HepG2 (cell line): Measurements from ENCODE around the gene CPEB4. TPM values are rescaled to one million over a fixed set of nuclear protein-coding genes. Genes with fewer than 3 reads are reported as not detected.

ENCODE experiments used
- DPF2 ChIP-seq: sonication (generic); formaldehyde crosslinking; IDR thresholded peaks from 2 replicates; pipeline ENCODE4 v1.4.0; 2020; ENCODE audit warnings: mild to moderate bottlenecking, low read depth, missing genetic modification reagents, borderline replicate concordance
- FOSL1 ChIP-seq: sonication (generic); formaldehyde crosslinking; IDR thresholded peaks from 2 replicates; pipeline ENCODE4 v1.9.0; 2021; ENCODE audit warnings: missing genetic modification reagents, borderline replicate concordance
- SETDB1 ChIP-seq: sonication (generic); formaldehyde crosslinking; IDR thresholded peaks from 2 replicates; pipeline ENCODE4 v1.5.1; 2020; ENCODE audit warnings: missing genetic modification reagents, mild to moderate bottlenecking, borderline replicate concordance
- ZNF263 ChIP-seq: sonication (generic); formaldehyde crosslinking; IDR thresholded peaks from 2 replicates; pipeline ENCODE4 v1.4.0; 2020; ENCODE audit warnings: missing genetic modification reagents
- ZNF737 ChIP-seq: sonication (generic); formaldehyde crosslinking; IDR thresholded peaks from 2 replicates; pipeline ENCODE4 v1.5.0; 2020; ENCODE audit warnings: missing genetic modification reagents, mild to moderate bottlenecking, borderline replicate concordance
- polyA plus RNA-seq, 8 experiments: library from polyadenylated mRNA; depleted of rRNA in 3 of 8; stranded (reverse) in 7 of 8; unstranded in 1 of 8; fragments of >200 nt; fragmentation: Illumina TruSeq in 4 of 8; extraction: Trizol in 4 of 8; gene quantifications; 2 replicates each; pipeline versions ENCODE4 v1.2.1 to v1.2.3, GENCODE V29; 2011 to 2016; ENCODE audit warnings: low read depth in 4 of 8, missing spikeins in 1 of 8, mixed read lengths in 1 of 8; ENCODE audit not compliant: insufficient read depth in 1 of 8
- total RNA-seq, 5 experiments: library from RNA; depleted of rRNA; stranded (reverse); fragments of >200 nt; fragmentation: Illumina TruSeq; extraction: Trizol; gene quantifications; 2 replicates each; pipeline ENCODE4 v1.2.3, GENCODE V29; 2016; ENCODE audit warnings: low read depth in 1 of 5
- TF ChIP-seq, protein P1 (sequence below): sonication (generic); formaldehyde crosslinking; conservative IDR thresholded peaks from 2 replicates; pipeline ENCODE4 v1.8.1; 2023; ENCODE audit warnings: missing genetic modification reagents
- TF ChIP-seq, protein P2 (sequence below): sonication (generic); formaldehyde crosslinking; IDR thresholded peaks from 2 replicates; pipeline ENCODE4 v1.4.0; 2020; ENCODE audit warnings: missing genetic modification reagents, borderline replicate concordance
- TF ChIP-seq, protein P3 (sequence below): sonication (generic); formaldehyde crosslinking; IDR thresholded peaks from 2 replicates; pipeline ENCODE4 v1.8.0; 2022; ENCODE audit warnings: missing genetic modification reagents, low read depth, mild to moderate bottlenecking, borderline replicate concordance
- TF ChIP-seq, protein P4 (sequence below): fragments of 450-650 bp; IDR thresholded peaks from 2 replicates; pipeline ENCODE4 v1.6.1; 2016
- TF ChIP-seq, protein P5 (sequence below): sonication (generic); formaldehyde crosslinking; IDR thresholded peaks from 2 replicates; pipeline ENCODE4 v1.9.0; 2021; ENCODE audit warnings: mild to moderate bottlenecking, missing genetic modification reagents

Gene CPEB4
- total and polyA plus RNA-seq, 2 of the 13 experiments (the other 11 are each of a cell fraction or from before 2014, with no cell fraction given), result 7.7 to 26.7 TPM

DNA sequence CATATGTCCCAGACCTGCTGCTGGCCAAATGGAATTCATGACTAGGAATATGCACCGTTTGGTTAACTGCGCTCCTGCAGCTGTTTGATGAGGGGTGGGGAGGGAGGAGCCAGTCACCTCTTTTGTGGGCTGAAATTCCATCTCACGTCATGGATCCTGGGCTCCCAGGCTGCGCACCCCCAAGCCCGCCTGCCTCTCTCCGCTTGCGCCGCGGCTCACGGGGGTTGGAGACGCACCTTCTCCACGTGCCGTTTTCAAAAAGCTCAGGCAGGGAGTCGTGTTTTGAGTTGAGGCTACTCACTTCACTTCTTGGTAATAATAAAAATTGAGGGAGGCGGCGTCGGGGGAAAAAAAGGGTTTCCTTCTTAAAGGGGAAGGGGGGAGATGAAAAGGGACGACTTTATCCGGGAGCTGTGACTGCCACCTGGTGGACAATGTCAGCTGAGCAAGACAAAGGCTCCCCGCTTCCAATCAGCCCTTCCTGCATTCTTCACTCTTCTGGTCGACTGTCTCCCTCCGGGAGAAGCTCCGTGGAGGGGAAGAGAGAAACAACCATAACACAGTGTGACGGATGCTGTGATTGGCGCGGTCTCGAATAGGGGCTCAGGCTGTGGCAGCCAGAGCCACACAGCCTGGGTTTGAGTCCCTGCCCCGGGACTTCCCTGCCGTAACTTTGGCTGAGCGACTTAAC is 84.9 kb downstream of the CPEB4 start (continued):
- TF ChIP-seq, protein P1, sequence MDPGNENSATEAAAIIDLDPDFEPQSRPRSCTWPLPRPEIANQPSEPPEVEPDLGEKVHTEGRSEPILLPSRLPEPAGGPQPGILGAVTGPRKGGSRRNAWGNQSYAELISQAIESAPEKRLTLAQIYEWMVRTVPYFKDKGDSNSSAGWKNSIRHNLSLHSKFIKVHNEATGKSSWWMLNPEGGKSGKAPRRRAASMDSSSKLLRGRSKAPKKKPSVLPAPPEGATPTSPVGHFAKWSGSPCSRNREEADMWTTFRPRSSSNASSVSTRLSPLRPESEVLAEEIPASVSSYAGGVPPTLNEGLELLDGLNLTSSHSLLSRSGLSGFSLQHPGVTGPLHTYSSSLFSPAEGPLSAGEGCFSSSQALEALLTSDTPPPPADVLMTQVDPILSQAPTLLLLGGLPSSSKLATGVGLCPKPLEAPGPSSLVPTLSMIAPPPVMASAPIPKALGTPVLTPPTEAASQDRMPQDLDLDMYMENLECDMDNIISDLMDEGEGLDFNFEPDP, result no peak
- TF ChIP-seq SETDB1 (CRISPR knock-in tag) (no peak), ZNF263 (no peak), DPF2 (CRISPR knock-in tag) (no peak), FOSL1 (CRISPR knock-in tag) (no peak), ZNF737 (CRISPR knock-in tag) (no peak)
- TF ChIP-seq, protein P2, sequence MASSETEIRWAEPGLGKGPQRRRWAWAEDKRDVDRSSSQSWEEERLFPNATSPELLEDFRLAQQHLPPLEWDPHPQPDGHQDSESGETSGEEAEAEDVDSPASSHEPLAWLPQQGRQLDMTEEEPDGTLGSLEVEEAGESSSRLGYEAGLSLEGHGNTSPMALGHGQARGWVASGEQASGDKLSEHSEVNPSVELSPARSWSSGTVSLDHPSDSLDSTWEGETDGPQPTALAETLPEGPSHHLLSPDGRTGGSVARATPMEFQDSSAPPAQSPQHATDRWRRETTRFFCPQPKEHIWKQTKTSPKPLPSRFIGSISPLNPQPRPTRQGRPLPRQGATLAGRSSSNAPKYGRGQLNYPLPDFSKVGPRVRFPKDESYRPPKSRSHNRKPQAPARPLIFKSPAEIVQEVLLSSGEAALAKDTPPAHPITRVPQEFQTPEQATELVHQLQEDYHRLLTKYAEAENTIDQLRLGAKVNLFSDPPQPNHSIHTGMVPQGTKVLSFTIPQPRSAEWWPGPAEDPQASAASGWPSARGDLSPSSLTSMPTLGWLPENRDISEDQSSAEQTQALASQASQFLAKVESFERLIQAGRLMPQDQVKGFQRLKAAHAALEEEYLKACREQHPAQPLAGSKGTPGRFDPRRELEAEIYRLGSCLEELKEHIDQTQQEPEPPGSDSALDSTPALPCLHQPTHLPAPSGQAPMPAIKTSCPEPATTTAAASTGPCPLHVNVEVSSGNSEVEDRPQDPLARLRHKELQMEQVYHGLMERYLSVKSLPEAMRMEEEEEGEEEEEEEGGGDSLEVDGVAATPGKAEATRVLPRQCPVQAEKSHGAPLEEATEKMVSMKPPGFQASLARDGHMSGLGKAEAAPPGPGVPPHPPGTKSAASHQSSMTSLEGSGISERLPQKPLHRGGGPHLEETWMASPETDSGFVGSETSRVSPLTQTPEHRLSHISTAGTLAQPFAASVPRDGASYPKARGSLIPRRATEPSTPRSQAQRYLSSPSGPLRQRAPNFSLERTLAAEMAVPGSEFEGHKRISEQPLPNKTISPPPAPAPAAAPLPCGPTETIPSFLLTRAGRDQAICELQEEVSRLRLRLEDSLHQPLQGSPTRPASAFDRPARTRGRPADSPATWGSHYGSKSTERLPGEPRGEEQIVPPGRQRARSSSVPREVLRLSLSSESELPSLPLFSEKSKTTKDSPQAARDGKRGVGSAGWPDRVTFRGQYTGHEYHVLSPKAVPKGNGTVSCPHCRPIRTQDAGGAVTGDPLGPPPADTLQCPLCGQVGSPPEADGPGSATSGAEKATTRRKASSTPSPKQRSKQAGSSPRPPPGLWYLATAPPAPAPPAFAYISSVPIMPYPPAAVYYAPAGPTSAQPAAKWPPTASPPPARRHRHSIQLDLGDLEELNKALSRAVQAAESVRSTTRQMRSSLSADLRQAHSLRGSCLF (CRISPR knock-in tag), result no peak
- TF ChIP-seq, protein P3, sequence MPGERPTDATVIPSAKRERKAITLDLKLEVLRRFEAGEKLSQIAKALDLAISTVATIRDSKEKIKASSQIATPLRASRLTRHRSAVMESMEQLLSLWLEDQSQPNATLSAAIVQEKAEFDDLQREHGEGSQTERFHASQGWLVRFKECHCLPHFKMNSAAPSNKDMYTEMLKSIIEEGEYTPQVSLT (CRISPR knock-in tag), result no peak
- TF ChIP-seq, protein P4, sequence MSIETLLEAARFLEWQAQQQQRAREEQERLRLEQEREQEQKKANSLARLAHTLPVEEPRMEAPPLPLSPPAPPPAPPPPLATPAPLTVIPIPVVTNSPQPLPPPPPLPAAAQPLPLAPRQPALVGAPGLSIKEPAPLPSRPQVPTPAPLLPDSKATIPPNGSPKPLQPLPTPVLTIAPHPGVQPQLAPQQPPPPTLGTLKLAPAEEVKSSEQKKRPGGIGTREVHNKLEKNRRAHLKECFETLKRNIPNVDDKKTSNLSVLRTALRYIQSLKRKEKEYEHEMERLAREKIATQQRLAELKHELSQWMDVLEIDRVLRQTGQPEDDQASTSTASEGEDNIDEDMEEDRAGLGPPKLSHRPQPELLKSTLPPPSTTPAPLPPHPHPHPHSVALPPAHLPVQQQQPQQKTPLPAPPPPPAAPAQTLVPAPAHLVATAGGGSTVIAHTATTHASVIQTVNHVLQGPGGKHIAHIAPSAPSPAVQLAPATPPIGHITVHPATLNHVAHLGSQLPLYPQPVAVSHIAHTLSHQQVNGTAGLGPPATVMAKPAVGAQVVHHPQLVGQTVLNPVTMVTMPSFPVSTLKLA, result no peak
- TF ChIP-seq, protein P5, sequence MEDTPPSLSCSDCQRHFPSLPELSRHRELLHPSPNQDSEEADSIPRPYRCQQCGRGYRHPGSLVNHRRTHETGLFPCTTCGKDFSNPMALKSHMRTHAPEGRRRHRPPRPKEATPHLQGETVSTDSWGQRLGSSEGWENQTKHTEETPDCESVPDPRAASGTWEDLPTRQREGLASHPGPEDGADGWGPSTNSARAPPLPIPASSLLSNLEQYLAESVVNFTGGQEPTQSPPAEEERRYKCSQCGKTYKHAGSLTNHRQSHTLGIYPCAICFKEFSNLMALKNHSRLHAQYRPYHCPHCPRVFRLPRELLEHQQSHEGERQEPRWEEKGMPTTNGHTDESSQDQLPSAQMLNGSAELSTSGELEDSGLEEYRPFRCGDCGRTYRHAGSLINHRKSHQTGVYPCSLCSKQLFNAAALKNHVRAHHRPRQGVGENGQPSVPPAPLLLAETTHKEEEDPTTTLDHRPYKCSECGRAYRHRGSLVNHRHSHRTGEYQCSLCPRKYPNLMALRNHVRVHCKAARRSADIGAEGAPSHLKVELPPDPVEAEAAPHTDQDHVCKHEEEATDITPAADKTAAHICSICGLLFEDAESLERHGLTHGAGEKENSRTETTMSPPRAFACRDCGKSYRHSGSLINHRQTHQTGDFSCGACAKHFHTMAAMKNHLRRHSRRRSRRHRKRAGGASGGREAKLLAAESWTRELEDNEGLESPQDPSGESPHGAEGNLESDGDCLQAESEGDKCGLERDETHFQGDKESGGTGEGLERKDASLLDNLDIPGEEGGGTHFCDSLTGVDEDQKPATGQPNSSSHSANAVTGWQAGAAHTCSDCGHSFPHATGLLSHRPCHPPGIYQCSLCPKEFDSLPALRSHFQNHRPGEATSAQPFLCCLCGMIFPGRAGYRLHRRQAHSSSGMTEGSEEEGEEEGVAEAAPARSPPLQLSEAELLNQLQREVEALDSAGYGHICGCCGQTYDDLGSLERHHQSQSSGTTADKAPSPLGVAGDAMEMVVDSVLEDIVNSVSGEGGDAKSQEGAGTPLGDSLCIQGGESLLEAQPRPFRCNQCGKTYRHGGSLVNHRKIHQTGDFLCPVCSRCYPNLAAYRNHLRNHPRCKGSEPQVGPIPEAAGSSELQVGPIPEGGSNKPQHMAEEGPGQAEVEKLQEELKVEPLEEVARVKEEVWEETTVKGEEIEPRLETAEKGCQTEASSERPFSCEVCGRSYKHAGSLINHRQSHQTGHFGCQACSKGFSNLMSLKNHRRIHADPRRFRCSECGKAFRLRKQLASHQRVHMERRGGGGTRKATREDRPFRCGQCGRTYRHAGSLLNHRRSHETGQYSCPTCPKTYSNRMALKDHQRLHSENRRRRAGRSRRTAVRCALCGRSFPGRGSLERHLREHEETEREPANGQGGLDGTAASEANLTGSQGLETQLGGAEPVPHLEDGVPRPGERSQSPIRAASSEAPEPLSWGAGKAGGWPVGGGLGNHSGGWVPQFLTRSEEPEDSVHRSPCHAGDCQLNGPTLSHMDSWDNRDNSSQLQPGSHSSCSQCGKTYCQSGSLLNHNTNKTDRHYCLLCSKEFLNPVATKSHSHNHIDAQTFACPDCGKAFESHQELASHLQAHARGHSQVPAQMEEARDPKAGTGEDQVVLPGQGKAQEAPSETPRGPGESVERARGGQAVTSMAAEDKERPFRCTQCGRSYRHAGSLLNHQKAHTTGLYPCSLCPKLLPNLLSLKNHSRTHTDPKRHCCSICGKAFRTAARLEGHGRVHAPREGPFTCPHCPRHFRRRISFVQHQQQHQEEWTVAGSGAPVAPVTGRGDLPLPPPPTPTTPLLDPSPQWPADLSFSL (CRISPR knock-in tag), result no peak
